ENCODE data around the gene ADSS1.

ADSS1 gene

GRCh38 chr14:104782808-104783139 is 58.7 kb downstream of the ADSS1 start:
- DNase-seq (ENCODE audit: low read depth in 2 of 2), result no peak

GRCh38 chr14:104783484-104784217 is 59.6 kb downstream of the ADSS1 start:
- DNase-seq (ENCODE audit: low read depth in 2 of 2), result no peak

GRCh38 chr14:104784218-104784568 is 60.2 kb downstream of the ADSS1 start:
- no peak for DNase-seq (ENCODE audit: low read depth in 2 of 2)

GRCh38 chr14:104784846-104785707 is 61.0 kb downstream of the ADSS1 start:
- DNase-seq (ENCODE audit: low read depth in 2 of 2), result no peak

GRCh38 chr14:104785708-104786080 is 61.7 kb downstream of the ADSS1 start:
- no peak for DNase-seq (ENCODE audit: low read depth in 2 of 2)

GRCh38 chr14:104786091-104786586 is 62.1 kb downstream of the ADSS1 start:
- DNase-seq (ENCODE audit: low read depth in 2 of 2), result no peak

- DNase-seq (ENCODE audit: low read depth in 2 of 2), result no peak
These were observed 63.0 kb downstream of the ADSS1 start for GRCh38 chr14:104786726-104787675.

GRCh38 chr14:104787736-104788135 is 63.7 kb downstream of the ADSS1 start:
- DNase-seq (ENCODE audit: low read depth in 2 of 2), result no peak

GRCh38 chr14:104788161-104788818 is 64.3 kb downstream of the ADSS1 start:
- no peak for DNase-seq (ENCODE audit: low read depth in 2 of 2)

- no peak for DNase-seq (ENCODE audit: low read depth in 2 of 2)
These were observed 65.0 kb downstream of the ADSS1 start for GRCh38 chr14:104788873-104789663.

- DNase-seq (ENCODE audit: low read depth in 2 of 2), result no peak
These were observed 66.0 kb downstream of the ADSS1 start for GRCh38 chr14:104789752-104790743.

- DNase-seq (ENCODE audit: low read depth in 2 of 2), result no peak
These were observed 67.4 kb downstream of the ADSS1 start for GRCh38 chr14:104791425-104791824.

GRCh38 chr14:104792101-104792884 is 68.3 kb downstream of the ADSS1 start:
- no peak for DNase-seq (ENCODE audit: low read depth in 2 of 2)

- no peak for DNase-seq (ENCODE audit: low read depth in 2 of 2)
These were observed 69.1 kb downstream of the ADSS1 start for GRCh38 chr14:104792945-104793702.

GRCh38 chr14:104793703-104793959 is 69.6 kb downstream of the ADSS1 start:
- DNase-seq (ENCODE audit: low read depth in 2 of 2), result no peak

GRCh38 chr14:104794099-104794498 is 70.1 kb downstream of the ADSS1 start:
- DNase-seq (ENCODE audit: low read depth in 2 of 2), result peak in 1 of 2 donors; percentile 20

- DNase-seq (ENCODE audit: low read depth in 2 of 2), result no peak
These were observed 70.6 kb downstream of the ADSS1 start for GRCh38 chr14:104794631-104794992.
